GM08714 (cell line): ENCODE results near the gene ZNF423.

Source experiments
- H3K4me3 ChIP-seq: fragments of 200-500 bp; sonication (Bioruptor generic); 2 replicates; pipeline ENCODE4 v1.5.1; 2014; ENCODE audit warnings: mild to moderate bottlenecking, low read length, inconsistent platforms
- ZNF274 ChIP-seq: IDR thresholded peaks from 2 replicates; pipeline ENCODE4 v1.6.1; 2012; ENCODE audit warnings: mild to moderate bottlenecking, low read depth, low read length

Gene ZNF423

DNA sequence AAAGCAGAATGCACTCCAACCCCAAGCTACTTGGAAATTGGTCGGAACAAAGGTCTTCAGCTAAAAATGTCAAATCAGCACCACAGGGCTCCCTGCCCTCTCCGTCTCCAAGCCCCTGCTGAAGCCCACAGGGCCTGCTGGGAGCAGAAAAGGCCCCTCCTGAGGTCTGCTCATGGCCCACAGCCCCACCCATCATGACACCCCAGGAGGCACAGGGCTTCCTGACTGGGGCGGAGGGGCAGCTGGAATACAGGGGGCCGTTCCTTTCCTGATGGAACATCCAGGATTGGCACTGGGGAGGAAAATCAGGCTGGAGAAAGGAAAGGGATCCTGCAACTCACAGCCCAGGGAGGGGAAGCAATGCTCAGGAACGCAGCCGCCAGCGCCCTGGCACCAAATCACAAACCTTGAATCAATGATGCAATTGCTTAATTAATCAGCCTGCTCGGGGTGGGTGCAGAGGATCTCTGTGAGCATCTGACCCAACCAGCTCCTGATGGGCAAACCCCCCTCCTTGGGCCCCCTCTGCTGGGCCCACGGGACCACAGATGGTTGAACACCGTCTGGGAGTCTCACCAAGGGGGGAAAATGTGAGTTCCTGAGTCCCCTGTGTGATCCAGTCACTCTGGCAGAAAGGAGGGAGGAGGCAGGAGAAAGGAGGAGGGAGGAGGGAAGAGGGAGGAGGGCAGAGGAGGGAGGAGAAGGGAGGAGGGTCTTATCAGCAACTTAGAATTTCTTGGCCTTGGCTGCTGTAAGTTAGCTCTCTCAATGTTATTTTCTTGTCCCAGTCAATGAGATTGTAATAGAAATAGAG lies 155.5 kb downstream of the ZNF423 start:
- TF ChIP-seq ZNF274, result no peak
- H3K4me3 ChIP-seq, result no peak overlapping the region

DNA sequence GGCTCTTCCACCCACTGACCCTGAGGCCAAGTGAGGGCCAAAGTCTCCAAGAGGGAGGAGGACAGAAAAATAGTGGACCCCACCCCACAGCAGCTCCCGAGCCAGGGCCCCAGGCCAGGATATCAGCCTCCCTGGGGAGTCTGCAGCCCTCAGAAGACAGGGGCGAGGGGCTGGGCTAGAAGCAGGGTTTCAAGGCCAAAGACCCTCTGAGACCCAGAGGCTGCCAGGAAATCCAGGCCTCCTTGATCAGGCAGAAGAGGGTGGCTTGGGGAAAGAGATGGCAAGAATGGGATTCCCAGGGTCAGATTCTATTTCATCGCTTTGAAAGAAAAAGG lies 156.1 kb downstream of the ZNF423 start:
- no peak for TF ChIP-seq ZNF274
- no peak overlapping the region for H3K4me3 ChIP-seq

DNA sequence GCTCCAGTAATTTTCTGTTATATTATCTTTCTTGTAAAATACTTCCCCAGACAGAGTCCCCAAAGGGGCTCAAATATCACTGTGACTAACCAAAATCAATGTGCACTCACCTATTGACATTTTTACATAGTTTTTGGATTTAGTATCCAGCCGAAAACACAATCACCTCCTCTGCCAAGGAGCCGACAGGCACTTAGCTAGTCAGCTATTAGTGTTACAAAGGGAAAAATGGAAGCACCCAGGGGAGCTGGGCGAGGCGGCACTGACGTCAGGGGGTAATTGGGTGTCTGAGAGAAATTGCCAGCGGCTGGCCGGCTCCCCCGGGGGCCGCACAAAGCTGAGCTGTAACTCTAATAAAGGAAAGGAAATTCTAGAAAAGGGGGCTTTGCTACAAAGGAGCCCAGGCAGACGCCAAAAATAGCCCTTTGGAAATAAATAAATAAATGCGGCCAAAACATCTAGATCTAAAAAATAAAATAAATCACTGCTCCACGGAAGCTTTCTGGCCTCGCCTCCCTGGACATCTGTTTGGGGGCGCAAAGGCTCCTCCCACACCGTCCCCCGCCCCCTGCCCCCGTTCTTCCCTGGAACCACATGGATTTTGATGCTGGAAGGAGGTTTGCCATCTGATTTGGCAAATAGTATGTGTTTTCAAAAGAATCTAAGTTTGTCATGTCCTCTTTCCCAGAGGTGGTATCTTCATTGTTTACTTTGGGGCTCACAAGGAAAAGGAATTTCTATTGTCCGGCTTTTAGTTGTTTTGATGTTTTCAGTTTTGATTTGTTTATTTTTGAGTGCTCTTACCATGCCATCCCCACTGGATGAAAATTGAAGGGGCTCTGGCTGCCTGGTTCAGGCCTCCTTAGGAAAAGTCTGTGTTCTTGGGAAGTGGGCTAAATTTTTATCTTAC lies 156.7 kb downstream of the ZNF423 start:
- H3K4me3 ChIP-seq, result no peak overlapping the region
- no peak for TF ChIP-seq ZNF274

DNA sequence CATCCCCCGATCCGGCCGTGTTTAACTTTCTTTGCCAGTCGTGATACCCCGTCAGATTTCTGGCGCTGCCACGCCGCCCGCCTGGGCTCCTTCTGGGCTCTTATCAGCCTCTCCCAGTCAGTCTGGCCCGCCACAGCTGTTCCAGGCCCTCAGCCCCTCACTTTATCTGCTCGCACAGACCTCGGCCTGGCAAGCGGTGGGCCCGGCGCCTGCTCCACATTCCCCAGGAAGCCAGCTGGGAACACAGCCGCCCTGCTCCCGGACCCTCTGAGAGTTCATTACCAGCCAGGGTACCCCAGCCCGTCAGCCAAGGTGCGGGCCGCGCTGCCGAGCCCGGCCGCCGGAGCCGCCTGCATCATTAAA lies 157.5 kb downstream of the ZNF423 start:
- H3K4me3 ChIP-seq, result no peak overlapping the region
- no peak for TF ChIP-seq ZNF274

DNA sequence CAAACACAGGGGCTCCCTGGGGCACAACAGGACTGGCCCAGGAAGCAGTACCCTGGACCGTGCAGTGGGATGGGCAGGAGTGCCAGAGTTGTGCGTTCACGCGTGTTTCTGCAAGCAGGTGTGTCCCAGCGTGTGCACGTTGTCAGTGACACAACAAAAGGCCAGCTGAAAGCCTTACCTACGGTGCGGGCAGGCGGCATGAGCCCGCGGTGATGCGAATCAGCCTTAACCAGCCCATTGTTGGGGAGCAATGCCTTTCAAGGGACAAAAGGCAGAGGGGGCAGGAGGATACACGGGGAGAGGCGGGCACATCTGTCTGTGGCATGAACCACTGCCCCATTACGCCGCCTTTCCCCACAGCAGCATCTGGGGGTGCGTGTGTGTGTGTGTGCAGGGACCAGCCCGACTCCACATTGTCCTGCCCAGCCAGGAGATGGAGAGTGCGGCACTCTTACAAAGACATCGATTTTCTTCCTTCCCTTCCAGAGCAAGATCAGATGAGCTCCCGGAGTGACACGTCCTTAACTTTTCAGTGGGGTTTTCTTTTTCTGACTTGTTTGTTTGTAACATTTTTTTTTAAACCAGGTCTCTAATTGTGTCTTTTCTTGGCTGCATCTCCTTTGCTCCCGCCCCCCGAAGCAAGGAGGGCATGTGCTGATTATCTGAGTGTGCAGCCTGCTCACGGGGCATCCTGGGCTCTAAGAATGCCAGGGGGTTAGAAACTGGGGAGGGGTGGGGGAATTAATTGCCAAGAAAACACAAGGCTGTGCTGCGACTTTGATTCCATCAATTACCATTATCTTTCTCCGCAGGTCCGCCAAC lies 158.1 kb downstream of the ZNF423 start:
- no peak for TF ChIP-seq ZNF274
- H3K4me3 ChIP-seq, result no peak overlapping the region

DNA sequence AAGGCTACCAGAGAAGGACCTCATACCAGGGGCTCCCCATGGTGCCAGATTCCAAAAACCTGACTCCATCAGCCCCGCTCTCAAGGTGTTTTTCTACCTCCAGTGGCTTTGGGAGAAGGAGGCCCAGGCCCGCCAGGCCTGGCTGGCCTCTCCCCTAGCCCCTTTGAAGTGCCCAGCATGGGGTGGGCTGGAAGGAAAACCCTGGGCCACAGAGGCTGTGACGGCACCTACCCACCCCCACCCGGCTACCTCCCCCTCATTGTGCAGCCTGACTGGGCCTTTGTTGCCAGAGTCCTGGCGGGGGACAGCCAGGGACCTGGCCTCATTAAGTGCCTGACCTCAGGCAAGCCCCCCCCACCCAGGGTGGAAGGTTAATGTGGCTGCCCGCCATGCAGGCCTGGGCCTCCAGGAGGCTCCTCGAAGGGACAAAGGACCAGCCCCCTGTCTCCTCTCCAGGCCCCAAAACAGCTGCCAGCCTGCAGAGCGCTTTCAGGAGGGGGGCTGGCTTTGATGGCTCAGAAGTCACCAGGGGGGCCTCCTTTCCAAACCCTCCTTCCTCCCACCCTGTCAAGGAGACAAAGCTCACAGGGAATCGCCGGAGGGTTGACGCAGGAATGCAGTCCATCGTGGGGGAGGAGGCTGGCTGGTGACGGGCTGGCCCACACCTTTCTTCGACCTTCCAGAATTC lies 159.4 kb downstream of the ZNF423 start:
- TF ChIP-seq ZNF274, result no peak

DNA sequence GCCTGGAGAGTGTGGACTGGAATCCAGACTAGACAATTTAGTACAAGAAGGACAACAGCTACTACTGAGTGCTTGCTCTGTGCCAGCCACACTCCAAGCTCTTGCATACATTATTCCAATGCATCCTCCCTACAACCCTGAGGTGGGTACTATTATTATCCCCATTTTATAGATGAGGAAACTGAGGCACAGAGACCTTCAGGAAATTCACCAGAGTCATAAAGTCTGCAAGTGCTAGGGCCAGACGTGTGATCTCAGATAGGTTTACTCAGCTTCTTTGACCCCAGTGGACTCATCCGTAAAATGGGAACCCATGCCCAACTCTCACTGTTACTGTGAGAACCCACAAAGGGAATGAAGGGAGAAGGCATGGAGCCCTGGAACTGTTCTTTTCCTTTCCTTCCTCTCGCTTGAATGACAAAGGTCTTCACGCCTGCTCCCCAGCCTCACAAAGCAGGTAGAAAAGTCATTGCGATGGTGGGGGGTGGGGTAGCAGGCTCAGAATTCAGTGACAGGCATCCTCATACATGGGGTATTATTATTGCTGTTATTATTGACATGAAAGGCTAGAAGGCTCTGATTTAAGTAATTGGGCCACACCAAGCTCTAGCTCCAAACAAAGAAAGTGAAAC lies 160.0 kb downstream of the ZNF423 start:
- H3K4me3 ChIP-seq, result no peak overlapping the region
- no peak for TF ChIP-seq ZNF274

More for the DNA sequence above, 159.4 kb downstream of the ZNF423 start:
- no peak overlapping the region for H3K4me3 ChIP-seq

DNA sequence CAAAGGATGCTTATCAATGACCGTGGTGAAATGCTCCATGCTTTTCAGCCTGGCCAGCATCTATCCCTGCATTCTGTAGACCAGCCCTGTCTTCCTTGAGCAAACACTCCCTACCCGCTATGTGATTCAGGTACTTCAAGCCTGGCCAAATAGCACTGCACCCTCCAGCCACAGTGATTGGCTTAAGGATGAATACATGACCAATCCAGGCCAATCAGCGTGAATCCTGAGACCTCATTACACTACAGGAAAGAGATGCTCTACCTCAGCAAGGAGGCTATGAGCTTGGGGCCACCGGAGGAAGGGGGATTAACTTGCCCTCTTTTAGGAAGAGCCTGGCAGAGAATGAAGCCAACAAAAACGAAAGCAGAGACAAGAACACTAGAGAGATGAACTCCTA lies 162.5 kb downstream of the ZNF423 start:
- H3K4me3 ChIP-seq, result no peak overlapping the region
- TF ChIP-seq ZNF274, result no peak

DNA sequence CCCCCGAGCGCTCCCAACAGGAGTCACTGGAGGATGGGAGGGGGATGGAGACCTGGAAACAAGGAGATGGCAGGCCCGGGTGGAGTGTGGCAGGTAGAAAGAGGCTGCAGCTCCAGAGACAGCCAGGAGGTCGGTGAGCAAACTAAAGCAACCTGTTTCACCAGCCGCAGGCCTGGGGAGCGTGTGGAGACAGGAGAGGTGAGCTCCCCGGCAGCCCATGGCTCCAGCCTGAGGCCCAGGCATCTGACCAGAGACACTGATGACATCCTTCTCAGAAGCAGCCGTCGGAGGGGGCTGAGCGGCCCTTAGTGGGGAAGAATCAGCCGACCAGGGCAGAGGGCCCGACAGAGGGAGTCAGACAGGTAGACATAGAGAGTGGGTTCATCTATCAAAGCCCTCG lies 165.1 kb downstream of the ZNF423 start:
- H3K4me3 ChIP-seq, result no peak overlapping the region
- TF ChIP-seq ZNF274, result no peak

DNA sequence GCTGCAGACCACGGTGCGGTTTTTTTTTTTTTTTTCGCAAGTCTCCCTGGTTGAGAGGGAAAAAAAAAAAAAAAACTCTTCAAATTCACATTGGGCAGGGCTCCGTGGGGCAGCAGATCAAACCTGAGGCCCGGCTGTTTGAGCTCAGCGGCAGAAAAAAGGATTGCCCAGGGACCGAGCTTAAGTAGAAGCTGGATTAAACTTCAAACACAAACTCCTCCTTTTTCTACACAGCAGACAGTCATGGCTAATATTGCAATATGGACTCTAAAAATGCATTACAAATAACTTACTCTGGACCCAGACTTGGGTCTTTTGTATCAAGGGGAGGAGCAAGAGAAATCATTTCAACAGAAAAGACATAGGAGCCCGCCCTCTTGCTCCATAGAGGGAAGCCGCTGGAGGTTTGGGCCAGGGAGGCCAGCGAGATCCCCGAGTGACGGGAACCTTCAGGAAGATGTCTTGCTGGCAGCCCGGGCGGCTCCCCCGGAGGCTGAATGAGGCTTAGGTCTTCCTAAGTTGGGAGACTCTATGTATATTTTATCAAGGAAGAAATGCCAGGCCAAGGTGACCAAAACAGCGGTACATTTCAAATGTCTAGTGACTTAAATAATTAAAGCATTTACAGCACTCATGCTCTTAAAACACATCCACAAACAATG lies 167.7 kb downstream of the ZNF423 start:
- no peak for TF ChIP-seq ZNF274
- H3K4me3 ChIP-seq, result no peak overlapping the region

DNA sequence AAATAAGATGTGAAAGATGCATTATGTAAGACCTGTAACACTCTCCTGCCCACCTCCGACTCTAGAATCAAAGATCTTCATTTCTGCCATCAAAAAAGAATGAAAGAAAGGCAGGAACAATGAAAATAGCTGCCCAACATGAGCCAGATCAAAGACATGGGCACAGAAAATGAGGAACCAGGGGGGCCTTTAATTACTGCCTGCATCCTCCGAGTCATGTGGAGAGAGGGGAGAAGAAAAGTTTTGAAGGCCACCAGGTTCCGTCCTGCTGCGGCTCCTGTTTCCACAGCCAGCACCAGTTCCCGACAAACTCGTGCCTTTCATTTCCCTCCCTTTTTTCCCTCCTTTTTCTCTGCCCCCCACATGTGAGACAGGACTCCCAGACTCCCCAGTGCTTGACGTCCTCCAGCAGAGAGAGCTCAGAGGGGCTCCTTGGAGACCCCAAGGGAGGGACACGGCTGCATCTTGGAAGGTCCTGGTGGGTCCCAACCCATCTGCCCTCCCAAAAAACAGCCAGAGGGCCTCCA lies 168.4 kb downstream of the ZNF423 start:
- H3K4me3 ChIP-seq, result no peak overlapping the region
- TF ChIP-seq ZNF274, result no peak

DNA sequence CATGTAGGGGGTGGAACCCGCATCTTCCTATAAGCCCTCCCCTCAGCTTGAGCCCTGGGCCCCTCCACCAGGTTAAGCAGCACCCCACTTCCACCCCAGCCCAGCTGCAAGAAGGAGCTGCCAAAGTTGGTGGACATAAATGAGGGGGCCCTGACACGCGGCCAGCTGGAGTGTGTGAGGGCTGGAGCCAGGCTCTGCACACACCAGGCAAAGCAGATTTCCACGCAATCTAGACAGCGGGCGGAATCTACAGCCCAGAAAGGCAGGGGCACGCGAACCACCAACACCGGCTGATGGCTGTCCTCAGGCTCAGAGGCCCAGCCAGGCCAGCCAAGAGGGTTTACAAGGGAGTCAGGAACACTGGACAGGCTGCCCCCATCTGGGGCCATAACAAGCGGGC lies 171.2 kb downstream of the ZNF423 start:
- H3K4me3 ChIP-seq, result no peak overlapping the region
- TF ChIP-seq ZNF274, result no peak

DNA sequence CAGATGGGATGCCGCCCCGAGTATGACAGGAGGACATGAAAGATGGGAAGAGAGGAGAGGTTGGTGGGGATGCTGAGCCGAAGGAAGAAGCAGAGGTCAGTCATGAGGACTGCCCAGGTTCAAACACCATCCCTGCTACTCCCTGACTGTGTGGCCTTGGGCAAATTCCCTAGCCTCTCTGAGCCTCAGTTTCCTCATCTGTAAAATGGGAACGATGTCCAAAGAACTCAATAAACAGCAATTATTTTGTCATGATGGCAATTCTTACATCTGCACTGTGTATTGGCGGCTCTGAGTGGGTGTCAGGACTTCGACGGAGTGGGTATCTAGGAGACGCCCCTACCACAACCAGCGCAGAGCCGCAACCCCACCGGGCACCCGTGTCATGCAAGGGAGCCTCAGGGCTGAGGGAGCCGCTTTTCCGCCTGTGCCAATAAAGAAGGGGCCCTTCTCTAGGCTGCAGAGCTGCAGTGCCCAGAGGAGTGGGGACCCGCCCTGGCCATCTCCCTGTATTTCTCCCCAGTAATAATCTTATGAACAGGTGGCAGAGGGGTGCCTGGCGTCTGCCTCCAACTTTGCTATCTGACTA lies 173.2 kb downstream of the ZNF423 start:
- no peak overlapping the region for H3K4me3 ChIP-seq

More for the DNA sequence above, 173.2 kb downstream of the ZNF423 start:
- TF ChIP-seq ZNF274, result no peak
